Smooth muscle cell of the brain vasculature (primary cell): ENCODE results near the gene SGPL1.

Experiments
- DNase-seq: peaks from one replicate; pipeline ENCODE4 v3.0.0-alpha.2; 2012; ENCODE audit warnings: low read depth, low spot score

Gene SGPL1

DNA sequence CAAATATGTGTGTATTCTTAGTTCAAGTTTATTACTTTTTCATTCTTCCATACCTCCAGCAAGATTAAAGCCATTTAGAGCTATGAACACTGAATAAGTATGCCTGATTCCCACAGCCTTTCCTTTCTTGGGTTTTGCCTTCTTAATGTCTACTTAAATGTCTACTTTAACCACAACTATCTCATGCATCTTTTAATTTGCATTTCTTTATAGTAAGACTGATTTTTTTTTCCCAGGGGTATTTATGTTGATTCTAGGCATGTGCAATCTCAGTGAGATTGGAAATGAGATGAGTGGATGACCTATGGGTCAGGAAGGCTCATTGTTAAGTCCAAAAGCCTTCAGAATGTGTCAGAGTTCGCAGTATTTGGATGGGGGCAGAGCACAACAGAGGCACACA lies 69.0 kb downstream of the SGPL1 start:
- DNase-seq, result no peak

- DNase-seq, result no peak
Measured at GRCh38 chr10:70885481-70885880, 69.7 kb downstream of the SGPL1 start.

DNA sequence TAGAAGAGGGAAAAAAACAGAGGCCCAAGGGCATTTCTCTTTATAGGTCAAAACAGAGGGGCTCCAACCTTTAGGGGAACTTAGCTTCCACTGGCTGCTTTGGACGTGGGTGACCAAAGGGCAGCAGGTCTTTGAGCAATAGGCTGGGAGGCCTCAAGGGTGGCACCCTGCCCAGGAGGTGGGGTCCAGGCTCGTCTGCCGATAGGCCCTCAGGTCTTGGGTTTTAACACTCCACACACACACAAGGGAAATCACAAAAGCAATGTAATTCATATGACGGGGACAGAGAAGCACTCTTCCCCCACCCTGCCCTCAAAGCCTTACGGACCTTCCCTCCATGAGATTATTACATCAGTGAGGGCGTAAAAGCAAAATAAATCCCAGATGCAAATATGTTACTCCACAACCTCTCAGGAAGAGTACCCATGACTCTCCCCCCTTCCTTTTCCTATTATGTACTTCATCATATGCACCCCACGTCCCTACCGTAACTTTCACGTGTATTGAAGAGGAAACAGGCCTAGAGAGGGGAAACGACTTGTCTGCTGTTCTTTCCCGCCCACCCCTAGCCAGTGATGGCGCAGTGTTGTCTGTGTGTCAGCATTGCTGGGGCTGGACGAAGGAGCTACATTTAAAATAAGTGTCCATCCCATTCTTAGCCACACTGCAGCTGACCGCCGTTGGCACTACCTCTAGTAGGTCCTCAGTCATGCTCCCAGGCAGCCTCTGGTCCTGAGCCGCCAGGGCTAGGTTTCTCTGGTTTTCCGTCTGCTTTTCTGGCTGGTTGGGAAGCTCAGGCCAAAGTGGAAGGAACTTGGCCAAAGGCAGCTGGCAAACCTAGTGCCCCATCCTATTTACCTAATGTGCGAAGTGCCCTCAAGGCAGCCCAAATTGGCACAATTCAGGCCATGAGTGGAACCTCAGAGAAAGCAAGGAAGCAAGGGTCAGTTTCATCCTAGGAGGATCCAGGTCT lies 70.5 kb downstream of the SGPL1 start:
- no peak for DNase-seq

- DNase-seq, result no peak
Measured at GRCh38 chr10:70886921-70887665, 71.3 kb downstream of the SGPL1 start.

DNA sequence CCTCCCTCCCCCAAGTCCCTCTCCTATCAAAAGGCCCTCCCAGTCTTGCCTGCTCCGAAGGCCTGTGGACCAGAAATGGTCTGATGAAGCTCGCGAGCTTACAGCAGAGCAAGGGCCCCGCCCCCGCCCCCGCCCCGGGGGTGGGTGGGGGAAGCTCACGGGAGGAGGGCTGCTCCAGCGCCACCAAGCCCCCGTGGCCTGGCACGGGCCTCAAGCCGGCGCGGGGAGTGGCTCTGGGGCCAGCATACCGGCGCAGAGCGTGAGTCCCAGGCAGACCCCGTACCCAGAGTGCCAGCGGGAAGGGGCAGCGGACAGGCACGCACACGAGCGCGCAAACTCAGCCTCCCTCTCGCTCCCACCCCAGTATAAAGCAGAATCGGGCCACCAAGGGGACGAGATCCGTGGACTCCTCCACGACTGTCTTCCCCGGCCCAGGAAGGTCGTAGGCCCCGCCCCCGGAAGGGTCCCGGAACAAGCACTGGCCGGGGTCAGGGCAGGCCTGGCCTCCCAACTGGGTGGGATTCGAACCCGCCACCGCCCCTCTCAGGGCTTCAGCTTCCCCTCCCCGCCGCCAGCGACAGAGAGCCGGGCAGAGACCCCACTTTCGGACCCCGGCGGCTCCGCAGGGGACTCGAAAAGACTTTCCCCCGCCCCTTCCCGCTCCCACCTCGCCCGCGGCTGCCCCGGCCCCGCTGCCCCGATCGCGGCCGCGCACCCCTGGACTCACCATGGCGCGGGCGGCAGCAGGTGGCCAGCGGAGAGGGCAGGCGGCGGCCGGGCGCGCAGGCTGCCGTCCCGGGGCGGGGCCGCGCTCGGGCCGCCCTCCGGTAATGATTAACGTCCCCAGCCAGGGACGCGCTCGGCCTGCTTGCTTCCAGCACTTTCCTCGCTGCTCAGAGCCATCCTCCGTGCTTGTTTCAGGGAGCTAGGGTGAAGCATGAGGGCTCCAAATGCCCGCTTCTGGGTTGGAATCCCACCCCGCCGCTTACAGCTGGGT lies 72.4 kb downstream of the SGPL1 start, which contains the start of gene PCBD1:
TSS of gene PCBD1 (minus strand) at position 762 of the 997 bp plus-strand sequence. CDS start at position 730, 32 bp downstream.
- DNase-seq, result peak; percentile 43

DNA sequence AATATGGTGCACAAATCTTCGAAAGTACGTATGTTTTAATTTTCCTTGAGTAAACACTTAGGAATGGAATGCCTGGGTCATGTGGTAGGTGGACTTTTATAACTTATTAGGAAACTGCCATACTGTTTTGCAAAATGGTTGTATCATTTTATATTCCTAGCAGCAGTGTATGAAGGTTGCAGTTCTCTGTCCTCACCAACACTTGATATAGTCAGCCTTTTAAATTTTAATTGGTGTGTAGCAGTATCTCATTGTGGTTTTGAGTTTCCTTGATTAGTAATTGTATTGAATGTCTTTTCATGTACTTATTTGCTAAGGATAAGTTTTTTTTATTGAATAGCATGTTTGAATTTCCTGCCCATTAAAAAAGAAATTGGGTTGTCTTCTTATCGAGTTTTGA lies 73.5 kb downstream of the SGPL1 start:
- no peak for DNase-seq

GRCh38 chr10:70890917-70891431 lies 75.2 kb downstream of the SGPL1 start:
- no peak for DNase-seq

DNA sequence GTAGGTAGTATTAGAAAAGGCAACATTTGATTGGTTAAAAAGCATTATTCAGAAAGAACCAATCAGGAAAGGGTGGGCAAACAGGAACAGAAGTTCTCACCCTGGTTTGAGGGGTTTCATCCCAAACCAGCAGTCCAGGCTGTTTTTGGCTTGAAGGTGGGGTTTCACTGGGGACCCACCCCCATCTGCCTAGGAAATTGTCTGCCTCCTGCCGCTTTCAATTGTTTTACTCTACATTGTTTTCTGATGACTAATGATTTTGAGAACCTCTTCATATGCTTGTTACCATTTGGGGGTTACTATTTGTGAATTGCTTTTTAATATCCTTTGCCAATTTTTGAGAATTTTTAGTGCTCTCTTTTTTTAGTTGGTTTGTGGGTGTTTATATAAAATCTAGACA lies 75.9 kb downstream of the SGPL1 start:
- DNase-seq, result no peak

- DNase-seq, result no peak
Measured at GRCh38 chr10:70892631-70893030, 76.9 kb downstream of the SGPL1 start.

- no peak for DNase-seq
Measured at GRCh38 chr10:70893227-70894006, 77.7 kb downstream of the SGPL1 start.

GRCh38 chr10:70894416-70894815 lies 78.7 kb downstream of the SGPL1 start:
- DNase-seq, result no peak

DNA sequence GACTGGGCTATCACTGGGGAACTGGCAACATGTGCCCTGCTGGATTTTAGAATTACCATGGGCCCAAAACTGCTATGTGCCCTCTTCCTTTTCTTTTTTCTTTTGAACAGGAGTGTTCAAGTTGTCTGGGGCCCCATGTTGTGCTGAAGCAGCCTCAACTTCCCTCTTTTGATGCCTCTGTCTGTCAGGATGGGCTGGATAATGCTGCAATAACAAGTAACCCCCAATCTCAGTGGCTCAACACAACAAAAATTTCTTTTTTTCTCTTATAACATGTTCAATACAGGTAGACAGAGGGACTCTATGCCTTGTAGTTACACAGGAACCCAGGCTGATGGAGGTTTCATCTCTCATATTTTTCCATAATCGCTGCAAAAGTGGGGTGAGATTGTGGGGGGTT lies 80.8 kb downstream of the SGPL1 start:
- no peak for DNase-seq

GRCh38 chr10:70898687-70899086 lies 82.9 kb downstream of the SGPL1 start:
- DNase-seq, result no peak

- no peak for DNase-seq
Measured at GRCh38 chr10:70899096-70899495, 83.3 kb downstream of the SGPL1 start.

GRCh38 chr10:70901276-70901878 lies 85.6 kb downstream of the SGPL1 start:
- no peak for DNase-seq

DNA sequence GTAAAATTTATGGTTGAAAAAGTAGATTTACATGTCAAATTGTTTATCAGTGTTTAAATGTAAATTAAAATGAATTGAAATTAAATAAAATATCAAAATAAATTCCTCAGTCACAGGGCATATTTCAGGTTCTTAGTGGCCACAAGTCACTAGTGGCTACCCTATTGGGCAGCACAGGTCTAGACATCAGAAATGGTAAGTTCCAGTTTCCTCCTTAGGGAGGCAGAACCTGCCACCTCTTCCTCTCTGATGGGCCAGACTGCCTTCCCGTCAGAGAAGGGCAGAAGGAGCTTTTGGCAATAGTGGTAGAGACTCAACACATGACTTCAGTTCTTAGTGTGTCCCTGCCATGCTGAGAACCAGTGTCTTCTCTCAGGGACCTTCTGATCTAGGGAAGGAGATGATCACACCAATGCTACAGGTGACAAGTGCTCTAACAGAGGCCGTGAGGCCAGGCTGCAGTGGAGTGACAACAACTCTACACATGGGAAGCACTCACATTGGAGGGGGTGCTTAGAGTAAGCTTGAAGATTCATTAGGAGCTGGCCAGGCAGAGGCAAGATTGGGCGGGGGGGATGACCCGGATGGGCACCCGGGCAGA lies 87.0 kb downstream of the SGPL1 start:
- DNase-seq, result no peak

DNA sequence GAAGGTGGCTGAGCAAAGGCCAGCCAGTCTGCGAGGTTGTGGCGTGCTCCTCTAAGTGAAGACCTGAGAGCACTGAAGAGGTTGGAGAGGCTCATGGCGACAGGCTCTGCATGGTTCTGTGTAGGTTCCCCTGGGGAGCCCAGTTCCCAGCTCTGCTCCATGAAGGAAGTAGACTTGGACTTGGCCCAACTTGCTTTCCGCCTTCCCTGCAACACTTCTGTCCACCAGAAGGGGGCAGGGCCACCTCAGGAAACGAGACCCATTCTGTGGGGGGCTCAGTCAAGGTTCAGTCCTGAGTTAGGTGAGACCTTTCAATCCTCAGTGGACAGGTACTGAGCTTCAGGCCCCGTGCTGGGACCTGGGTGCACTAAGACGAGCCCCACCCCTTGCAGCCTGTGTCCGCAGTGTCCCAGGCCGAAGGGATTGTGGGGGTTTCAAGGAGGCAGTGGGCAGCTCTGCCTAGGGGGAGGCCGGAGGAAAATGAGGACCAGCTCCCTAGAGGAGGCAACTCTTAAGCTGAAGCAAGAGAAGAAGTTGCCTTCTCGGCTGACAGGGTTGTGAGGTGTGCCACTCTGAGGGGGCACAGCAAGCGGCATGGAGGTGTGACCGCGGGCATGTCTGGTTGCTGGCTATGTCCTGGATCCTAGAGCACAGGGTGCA lies 87.6 kb downstream of the SGPL1 start:
- DNase-seq, result peak; percentile 18

- no peak for DNase-seq
Measured at GRCh38 chr10:70905071-70906021, 89.6 kb downstream of the SGPL1 start.
